Smooth muscle cell (in vitro differentiated cells): Measurements from ENCODE around the gene PHETA2. TPM values are rescaled to one million over a fixed set of nuclear protein-coding genes. Genes with fewer than 3 reads are reported as not detected.

Source experiments
- DNase-seq: peaks from one replicate; lab custom pipeline; 2025; ENCODE audit not compliant: unreplicated experiment; lab: John Stamatoyannopoulos, UW
- H2AFZ ChIP-seq: fragments of 200-600 bp; sonication (generic); 2 replicates; pipeline ENCODE4 v1.6.0; 2016; ENCODE audit warnings: antibody characterized with exemption, low read depth, mild to moderate bottlenecking
- H3F3A ChIP-seq: fragments of 200-600 bp; sonication (generic); 2 replicates; pipeline ENCODE4 v1.6.0; 2017; ENCODE audit warnings: antibody characterized with exemption, low read depth
- H3K27ac ChIP-seq: fragments of 200-600 bp; sonication (generic); 2 replicates; pipeline ENCODE4 v1.5.1; 2016; ENCODE audit warnings: low read depth, mild to moderate bottlenecking
- H3K27me3 ChIP-seq: fragments of 200-600 bp; sonication (generic); 2 replicates; pipeline ENCODE4 v1.6.1; 2016; ENCODE audit warnings: low read depth, mild to moderate bottlenecking
- H3K36me3 ChIP-seq: fragments of 200-600 bp; sonication (generic); 2 replicates; pipeline ENCODE4 v1.5.1; 2016; ENCODE audit warnings: low read depth
- H3K4me1 ChIP-seq: fragments of 200-600 bp; sonication (generic); 2 replicates; pipeline ENCODE4 v1.5.1; 2016; ENCODE audit warnings: low read depth
- H3K4me2 ChIP-seq: fragments of 200-600 bp; sonication (generic); 2 replicates; pipeline ENCODE4 v1.6.0; 2016; ENCODE audit warnings: mild to moderate bottlenecking
- H3K4me3 ChIP-seq: fragments of 200-600 bp; sonication (generic); 2 replicates; pipeline ENCODE4 v1.5.1; 2016; ENCODE audit warnings: mild to moderate bottlenecking
- H3K79me2 ChIP-seq: fragments of 200-600 bp; sonication (generic); 2 replicates; pipeline ENCODE4 v1.6.0; 2016; ENCODE audit warnings: low read depth, mild to moderate bottlenecking
- H3K9ac ChIP-seq: fragments of 200-600 bp; sonication (generic); 2 replicates; pipeline ENCODE4 v1.6.0; 2016; ENCODE audit warnings: low read depth
- H3K9me3 ChIP-seq: fragments of 200-600 bp; sonication (generic); replicated peaks from 2 replicates; pipeline ENCODE4 v1.5.1; 2016; ENCODE audit warnings: low read depth
- H4K20me1 ChIP-seq: fragments of 200-600 bp; sonication (generic); 2 replicates; pipeline ENCODE4 v1.6.0; 2016; ENCODE audit warnings: low read depth
- WGBS: methylation state at CpG from one replicate; pipeline ENCODE4 v1.1.7; 2016; ENCODE audit warnings: low lambda C conversion rate; 5-methylcytosine and 5-hydroxymethylcytosine counted together
- polyA plus RNA-seq: library from polyadenylated mRNA; unstranded; fragments of >200 nt; fragmentation: Nextera tagmentation; extraction: Ambion mirVana; gene quantifications from 2 replicates; pipeline ENCODE4 v1.2.1, GENCODE V29; 2016
- total RNA-seq: library from RNA; depleted of rRNA; stranded (reverse); fragments of >200 nt; gene quantifications from 2 replicates; pipeline ENCODE4 v1.2.3, GENCODE V29; 2014
- TF ChIP-seq, protein P1 (sequence below): fragments of 200-600 bp; sonication (generic); IDR thresholded peaks from 2 replicates; pipeline ENCODE4 v1.5.1; 2017; ENCODE audit warnings: borderline replicate concordance, mild to moderate bottlenecking, antibody characterized with exemption; ENCODE audit not compliant: insufficient read depth, poor library complexity, severe bottlenecking

The PHETA2 gene
- total and polyA plus RNA-seq, 2 experiments from 2014 or later, result 6.7 to 15.9 TPM

DNA sequence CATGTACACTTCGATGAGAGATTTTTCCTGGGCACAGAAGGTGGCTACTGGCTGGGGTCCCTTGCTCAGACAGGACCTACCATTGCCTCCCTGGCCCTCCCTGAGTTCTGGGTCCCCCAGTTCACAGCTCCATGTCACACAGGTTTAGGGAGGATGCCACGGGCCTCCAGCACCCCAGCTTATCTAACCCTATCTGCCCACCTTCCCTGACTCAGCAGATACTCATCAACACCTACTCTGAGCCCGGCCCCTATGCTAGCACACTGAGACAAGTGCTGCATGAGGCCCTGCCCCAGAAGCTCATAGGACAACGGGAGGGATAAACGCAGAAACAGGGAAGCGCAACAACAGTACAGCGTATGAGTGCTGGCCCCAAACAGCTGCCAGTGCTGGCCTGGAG, 13.0 kb upstream of the PHETA2 start:
- H4K20me1 ChIP-seq, result no peaks in the 10 kb centered on the region
- DNase-seq, result no peak
- H3K27ac ChIP-seq, result no peak overlapping the region
- no peak overlapping the region for H2AFZ ChIP-seq
- no peak overlapping the region for H3K9ac ChIP-seq
- H3F3A ChIP-seq, result no peaks in the 10 kb centered on the region
- 98% methylated on average over 7 of the region's 7 CpGs for WGBS
- no peak overlapping the region for H3K4me2 ChIP-seq
- TF ChIP-seq, protein P1, sequence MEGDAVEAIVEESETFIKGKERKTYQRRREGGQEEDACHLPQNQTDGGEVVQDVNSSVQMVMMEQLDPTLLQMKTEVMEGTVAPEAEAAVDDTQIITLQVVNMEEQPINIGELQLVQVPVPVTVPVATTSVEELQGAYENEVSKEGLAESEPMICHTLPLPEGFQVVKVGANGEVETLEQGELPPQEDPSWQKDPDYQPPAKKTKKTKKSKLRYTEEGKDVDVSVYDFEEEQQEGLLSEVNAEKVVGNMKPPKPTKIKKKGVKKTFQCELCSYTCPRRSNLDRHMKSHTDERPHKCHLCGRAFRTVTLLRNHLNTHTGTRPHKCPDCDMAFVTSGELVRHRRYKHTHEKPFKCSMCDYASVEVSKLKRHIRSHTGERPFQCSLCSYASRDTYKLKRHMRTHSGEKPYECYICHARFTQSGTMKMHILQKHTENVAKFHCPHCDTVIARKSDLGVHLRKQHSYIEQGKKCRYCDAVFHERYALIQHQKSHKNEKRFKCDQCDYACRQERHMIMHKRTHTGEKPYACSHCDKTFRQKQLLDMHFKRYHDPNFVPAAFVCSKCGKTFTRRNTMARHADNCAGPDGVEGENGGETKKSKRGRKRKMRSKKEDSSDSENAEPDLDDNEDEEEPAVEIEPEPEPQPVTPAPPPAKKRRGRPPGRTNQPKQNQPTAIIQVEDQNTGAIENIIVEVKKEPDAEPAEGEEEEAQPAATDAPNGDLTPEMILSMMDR, result no peak
- no peaks in the 10 kb centered on the region for H3K27me3 ChIP-seq
- no peak overlapping the region for H3K4me3 ChIP-seq
- peaks cover 5% of the 10 kb centered on the region for H3K36me3 ChIP-seq
- peaks cover 3% of the 10 kb centered on the region for H3K9me3 ChIP-seq
- H3K4me1 ChIP-seq, result no peaks in the 10 kb centered on the region
- H3K79me2 ChIP-seq, result no peaks in the 10 kb centered on the region

DNA sequence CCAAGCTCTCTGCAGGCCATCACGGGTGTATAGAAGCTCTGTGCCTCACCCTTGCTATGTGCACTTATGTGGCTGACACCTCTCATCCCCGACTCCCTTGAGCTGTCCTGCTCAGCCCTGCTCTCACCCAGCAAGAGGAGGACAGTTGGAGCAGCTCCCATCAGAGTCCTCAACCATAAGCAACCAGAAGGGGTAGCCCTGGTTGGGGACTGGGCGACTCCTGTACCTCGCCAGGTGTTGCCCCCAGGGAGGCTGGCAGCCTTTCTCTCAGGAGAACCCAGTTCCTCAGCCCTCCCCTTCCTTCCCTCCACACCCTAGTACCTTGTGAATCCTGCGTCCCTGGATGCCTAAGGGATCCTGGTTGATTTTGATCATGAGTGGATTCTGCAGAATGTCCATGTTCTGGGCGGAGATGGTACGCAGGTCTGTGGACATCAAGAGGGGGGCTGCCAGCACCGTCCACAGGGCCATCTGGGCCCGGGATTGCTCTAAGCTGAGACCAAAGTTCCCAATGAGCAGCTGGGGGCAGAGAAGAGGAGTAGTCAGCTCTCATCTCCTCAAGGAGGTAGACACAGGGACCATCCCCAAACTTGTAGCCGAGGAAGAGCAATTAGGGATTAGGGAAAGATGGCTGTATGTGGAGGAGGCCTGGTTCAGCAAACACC, 11.4 kb upstream of the PHETA2 start:
- H4K20me1 ChIP-seq, result no peaks in the 10 kb centered on the region
- H3K9me3 ChIP-seq, result no peaks in the 10 kb centered on the region
- H3K27me3 ChIP-seq, result no peaks in the 10 kb centered on the region
- no peak for DNase-seq
- H2AFZ ChIP-seq, result no peak overlapping the region
- no peak overlapping the region for H3K9ac ChIP-seq
- no peak overlapping the region for H3K4me3 ChIP-seq
- no peak overlapping the region for H3K4me2 ChIP-seq
- TF ChIP-seq, protein P1, result no peak
- H3K27ac ChIP-seq, result no peak overlapping the region
- H3F3A ChIP-seq, result no peaks in the 10 kb centered on the region
- H3K4me1 ChIP-seq, result no peaks in the 10 kb centered on the region
- H3K36me3 ChIP-seq, result peaks cover 5% of the 10 kb centered on the region
- no peaks in the 10 kb centered on the region for H3K79me2 ChIP-seq
- 97% methylated on average over 9 of the region's 10 CpGs for WGBS

DNA sequence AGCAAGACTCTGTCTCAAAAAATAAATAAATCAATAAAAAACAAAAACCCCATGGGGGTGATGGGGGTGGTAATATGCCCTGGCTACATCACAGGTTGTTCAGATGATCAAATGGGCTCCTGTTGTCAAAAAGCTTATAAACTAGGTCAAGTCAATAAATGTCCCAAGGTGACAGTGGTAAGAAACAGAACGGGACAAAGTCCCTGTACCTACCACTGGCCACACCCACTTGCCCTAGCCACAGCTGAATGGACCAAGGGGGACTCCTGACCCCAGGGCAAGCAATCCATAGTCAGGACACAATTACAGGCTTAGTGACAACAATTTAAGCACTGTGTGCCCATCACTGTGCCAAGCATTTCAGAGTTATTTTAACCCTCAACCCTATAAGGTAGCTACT, 9.4 kb upstream of the PHETA2 start:
- Histone ChIP-seq H2AFZ (no peak overlapping the region), H3F3A (no peaks in the 10 kb centered on the region), H3K4me2 (no peak overlapping the region), H4K20me1 (no peaks in the 10 kb centered on the region), H3K36me3 (no peaks in the 10 kb centered on the region), H3K9ac (no peak overlapping the region), H3K9me3 (no peaks in the 10 kb centered on the region), H3K27me3 (no peaks in the 10 kb centered on the region), H3K79me2 (no peaks in the 10 kb centered on the region), H3K4me3 (no peak overlapping the region), H3K4me1 (peaks cover 1% of the 10 kb centered on the region), H3K27ac (no peak overlapping the region)
- TF ChIP-seq, protein P1, result no peak
- no peak for DNase-seq
- WGBS, result 92% methylated on average over 1 of the region's 1 CpG
